HG02884 (cell line): ENCODE results near the gene DDX51.

Experiments used
- ATAC-seq: cut with Tn5 transposase; IDR thresholded peaks from one replicate; pipeline ENCODE4 v1.9.1; 2021; ENCODE audit warnings: mild to moderate bottlenecking, moderate library complexity; ENCODE audit not compliant: unreplicated experiment

The DDX51 gene

DNA sequence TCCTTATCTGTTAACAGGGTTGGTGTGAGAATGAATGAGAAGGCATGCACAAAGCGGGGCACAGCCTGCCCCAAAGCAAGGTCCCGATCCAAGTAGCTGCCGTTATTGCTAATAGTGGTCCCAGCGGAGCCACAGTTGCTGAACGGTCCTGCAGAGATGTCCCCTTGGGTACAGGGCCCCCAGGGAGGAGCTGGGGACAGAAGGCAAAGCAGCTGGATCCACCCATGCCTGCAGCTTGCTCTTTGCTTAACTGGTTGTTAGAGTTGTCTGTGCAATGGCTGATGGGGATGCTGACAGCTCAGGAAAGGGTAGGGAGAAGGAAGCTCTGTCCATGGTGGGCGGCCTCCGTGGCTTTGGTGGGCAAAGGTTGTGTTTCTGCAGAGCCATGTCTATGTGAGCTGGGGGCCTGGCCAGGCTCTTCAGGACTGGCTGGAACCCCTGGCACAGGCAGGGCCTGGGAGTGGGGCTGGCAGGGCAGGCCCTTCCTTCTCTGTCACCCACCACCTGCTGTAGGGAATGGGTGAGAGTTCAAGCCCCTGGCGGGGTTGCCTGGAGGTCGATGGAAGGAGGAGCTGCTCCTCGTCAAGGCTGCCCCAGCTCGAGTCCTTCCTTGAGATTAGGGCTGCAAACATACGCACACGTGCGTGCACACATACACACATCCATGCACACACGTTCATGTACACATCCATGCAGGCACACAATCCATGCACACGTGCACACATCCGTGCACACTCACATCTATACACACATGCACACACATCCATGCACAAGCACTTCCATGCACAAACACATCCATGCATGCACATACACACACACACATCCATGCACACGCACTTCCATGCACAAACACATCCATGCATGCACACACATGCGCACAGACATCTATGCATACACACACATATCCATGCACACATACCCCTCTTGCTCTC, 35.6 kb upstream of the DDX51 start:
- no peak for ATAC-seq

DNA sequence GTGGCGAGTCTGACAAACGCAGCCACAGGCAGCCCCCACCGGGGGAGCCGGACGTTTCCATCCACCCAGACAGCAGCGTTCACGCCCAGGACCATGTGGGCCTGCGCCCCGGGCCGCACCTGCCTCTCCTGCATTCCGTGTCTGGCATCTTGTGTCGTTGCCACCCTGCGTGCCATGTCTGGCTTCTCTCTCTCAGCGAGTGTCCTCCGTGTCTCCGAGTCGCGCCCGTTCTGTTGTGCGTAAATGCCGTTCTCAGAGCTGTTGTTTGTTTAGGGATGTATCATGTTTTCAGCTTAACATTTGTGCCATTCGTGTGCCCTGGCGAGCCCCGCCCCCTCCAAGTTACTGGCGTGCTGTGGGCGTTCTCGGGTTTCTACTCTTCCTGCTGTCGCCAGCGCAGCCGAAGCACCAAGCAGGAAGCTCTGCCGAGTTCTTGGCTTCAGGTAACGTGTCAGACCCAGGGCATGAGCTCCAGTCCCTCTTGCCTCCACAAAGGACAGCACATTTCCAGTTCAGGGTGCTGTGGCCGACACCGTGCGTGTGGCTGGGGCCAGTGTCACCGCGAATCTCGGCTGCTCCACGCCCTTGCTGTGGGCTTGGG, 34.8 kb upstream of the DDX51 start:
- no peak for ATAC-seq

GRCh38 chr12:132178316-132178715, 34.2 kb upstream of the DDX51 start:
- ATAC-seq, result no peak

DNA sequence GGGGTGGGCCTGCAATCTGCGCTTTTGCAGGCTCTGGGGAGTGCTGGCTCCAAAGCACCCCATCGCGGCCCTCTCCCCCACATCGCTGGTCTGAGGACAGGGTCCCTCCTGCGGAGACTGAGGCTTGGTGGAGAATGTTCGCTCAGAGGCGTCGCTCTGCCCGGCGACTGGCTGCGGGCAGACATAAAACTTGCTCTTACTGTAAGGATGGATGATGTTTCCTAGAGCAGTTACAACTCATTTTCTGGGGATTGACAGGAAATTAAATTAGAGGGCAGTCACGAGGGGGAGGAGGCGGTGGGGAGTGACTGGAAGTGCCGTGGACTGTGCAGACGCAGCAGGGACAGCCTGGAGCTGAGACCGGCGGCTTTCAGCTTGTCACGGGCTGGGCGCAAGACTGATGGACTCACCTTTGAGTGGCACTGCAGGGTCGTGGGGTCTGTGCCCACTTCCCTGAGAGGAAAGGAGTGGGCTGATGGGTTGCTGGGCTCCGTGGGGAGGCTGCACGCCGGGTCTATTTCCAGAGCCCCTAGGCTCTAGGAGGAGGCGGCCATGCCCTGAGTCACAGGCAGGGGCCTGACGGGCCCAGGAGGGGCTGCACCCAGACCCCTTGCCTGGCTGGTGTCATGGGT, 32.9 kb upstream of the DDX51 start:
- ATAC-seq, result no peak

DNA sequence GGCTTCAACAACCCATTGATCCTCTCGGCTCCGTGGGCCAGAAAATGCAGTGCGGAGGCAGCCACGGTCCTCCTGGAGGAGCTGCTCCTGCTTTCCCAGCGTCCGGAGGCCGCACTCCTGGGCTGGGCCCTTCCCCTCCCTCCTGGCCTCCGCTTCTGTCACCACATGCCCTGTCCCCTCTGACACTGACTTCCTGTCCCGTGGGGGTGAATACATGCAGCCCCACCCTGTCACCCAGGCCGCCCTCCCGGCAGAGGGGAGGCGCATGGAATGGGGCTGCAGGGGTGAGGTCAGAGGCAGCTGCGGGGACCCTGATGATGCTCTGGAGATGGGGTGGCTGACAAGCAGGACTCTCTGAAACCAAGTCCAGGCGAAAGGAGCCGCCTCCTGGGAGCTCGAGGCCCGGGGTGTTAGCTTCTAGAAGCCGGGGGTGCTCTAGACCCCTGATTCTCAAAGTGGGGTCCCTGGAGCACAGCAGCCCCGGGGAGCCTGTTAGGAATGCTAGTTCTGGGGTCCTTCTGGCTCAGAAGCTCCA, 32.3 kb upstream of the DDX51 start:
- ATAC-seq, result no peak

DNA sequence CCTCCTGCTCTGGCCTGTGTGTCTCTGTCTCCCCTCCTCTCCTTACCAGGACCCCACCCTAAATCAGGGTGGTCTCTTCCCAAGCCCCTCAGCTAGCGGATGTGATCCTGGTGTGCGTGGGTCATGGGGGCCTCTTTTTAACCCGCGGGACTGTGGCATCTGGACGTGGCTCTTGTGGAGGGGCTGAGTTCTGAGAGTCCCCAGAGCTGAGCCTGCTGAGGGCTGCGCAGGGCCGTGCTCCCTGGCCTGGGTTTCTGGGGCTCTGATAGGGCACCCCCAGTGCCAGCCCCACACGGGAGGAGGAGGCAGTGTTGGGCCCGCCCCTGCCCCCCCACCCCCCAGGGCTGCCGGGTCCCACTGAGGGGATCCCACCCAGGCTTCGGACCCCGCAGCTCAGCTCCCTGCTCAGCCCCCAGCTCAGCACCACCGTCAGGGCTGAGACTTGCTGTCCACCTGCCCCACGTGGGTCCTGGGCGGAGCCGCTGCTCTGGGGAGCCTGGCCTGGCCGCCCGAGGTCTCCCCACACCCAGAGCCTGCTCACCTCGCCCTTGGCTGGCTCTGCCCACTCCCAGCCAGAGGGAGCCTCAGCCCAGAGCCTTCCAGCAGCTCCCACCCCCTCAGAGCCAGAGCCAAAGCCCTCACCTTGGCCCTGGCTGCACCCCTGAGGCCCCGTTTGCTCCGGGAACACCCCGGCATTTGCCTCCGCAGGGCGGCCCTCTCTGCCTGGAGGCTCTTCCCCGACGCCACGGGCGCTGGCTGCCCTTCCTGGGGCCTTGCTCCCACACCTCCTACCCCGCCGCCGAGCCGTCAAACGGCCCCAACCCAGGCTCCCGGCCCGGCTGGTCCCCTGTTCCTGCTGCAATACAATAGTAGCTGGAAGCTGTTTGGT, 31.6 kb upstream of the DDX51 start:
- no peak for ATAC-seq

DNA sequence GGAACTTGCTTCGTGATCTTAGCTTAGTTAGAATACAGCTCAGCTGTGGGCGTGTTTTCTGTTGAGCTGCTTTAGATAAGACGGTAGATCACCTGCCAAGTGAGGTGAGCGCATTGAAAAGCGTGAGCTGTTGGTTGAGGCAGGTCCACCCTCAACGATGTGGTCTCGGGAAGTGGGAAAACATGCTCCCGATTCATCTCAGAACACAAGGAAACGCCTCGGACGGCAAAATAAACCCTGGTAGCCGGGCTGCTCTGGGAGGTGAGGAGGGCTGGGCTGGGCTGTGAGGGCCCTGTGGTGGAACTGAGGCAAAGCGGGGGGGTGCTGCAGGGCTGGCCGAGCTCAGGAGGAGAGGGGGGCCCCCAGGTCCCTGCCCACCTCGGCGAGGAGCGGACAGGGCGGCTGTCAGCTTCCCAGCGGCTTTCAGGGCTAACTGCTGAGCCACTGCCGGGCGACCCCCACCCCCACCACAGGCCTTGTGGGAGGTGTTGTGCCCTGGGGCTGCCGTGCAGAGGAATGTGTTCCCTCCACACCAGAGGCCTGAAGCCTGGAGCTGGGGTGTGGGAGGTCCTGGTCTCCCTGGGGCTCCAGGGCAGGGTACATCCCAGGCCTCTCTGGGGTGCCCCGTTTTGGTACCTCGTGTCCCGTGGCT, 30.8 kb upstream of the DDX51 start:
- no peak for ATAC-seq

DNA sequence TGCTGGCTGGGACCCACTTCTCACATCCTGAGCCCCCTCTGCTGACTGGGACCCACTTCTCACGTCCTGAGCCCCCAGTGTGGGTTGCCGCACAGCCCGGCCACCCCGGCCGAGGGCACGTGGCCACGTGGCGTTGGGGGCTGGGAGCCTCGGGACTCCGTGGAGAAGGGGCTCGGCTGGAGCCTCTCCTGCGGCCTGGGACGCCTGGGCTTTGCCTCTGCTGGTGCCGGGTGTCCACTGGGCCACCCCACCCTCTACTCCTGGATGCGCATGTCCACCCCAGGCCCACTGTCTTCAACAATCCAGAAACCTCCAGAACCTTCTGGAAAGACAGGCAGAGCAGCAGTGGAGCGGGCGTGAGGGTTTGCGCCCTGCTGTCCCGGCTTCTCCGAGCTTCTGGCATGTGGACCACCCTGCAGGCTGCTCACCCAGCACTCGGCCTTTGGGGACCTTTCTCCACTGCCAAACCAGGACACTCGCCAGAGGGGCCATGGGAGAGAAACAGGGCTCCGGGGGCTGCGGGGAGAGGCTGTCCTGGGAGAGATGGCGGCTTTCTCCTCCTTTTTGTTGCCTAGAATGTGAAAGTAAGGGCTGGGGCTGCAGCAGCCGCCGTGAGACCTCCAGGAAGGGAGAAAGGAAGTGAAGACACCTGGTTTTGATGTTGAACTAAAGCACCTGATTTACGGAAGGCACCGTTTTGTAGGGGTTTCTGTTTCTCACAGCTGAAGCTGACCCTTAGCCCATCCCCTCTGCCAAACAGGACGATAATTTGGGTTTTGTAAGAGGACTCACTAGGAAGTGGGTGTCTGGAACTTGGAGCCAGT, 30.1 kb upstream of the DDX51 start:
- ATAC-seq, result no peak

- ATAC-seq, result no peak
These were observed 29.3 kb upstream of the DDX51 start for GRCh38 chr12:132173135-132174014.

DNA sequence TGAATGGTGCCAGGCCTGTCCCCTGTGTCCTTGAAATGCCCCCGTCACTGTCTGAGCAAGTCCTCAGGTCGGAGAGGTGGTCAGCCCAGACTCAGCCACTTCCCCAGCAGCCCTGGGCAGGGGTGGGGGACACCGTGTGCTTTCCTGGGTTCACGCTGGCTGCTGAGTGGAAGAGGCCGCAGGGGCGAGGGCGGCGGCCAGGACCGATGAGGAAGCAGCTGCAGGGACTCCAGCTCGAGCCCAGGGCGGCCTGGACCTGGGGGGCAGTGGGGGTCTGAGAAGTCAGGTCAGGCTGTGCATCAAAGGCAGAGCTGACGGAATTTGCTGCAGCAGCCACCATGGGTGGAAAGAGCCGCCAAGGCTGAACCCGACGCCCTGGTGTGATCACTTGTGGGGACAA, 28.5 kb upstream of the DDX51 start:
- no peak for ATAC-seq

DNA sequence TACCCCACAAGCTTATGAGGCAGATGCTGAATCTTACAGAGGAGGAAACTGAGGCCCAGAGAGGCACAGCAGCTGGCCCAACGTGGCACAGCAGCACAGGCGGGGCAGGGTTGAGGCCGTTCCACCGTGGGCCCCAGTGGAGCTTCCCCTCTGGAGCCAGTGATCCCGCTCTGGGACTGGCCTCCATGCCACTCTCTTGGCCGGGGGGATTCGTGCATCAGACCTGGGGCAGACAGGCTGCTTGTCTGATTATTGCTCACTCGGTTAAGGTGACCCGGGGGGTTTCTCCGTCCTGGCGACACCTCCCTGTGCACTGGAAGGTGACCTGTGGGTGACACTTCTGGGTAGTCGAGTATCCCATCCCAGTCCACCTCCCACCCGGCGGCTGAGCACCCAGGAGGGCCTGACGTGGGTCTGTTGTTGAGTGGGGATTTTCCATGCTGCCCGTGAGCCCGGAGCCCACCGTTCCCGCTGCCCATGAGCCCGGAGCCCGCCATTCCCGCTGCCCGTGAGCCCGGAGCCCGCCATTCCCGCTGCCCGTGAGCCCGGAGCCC, 27.9 kb upstream of the DDX51 start:
- no peak for ATAC-seq

DNA sequence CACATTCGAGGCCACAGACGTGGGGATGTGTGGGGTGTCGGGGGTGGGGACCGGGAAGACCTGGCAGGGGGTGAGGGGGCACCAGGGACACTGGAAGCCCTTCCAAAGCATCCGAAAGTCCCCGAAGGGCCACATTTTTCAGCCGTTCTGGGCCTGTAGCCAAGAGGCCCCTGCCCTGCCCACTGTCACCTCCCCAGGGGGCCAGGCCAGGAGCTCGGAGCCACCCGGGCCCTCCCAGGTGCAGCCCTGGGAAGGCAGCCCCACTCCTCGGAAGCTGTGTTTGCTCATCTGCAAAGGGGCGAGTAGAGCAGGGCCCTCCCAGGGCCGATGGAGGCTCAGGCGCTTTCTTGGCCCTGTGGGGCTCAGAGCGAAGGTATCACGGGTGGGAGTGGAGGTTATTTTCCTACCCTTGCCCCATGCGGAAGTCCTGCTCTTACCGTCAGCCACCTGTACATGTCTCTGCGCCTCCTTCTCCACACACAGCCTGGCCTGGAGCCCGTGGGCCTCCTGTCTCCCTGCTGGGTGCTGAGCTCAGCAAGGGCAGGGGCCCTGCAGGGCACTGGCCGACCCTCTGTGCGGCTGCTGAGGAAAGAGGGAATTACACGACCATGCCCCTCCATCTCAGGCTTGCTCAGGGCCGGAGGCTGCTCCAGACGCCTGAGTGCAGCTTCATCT, 27.3 kb upstream of the DDX51 start:
- no peak for ATAC-seq

DNA sequence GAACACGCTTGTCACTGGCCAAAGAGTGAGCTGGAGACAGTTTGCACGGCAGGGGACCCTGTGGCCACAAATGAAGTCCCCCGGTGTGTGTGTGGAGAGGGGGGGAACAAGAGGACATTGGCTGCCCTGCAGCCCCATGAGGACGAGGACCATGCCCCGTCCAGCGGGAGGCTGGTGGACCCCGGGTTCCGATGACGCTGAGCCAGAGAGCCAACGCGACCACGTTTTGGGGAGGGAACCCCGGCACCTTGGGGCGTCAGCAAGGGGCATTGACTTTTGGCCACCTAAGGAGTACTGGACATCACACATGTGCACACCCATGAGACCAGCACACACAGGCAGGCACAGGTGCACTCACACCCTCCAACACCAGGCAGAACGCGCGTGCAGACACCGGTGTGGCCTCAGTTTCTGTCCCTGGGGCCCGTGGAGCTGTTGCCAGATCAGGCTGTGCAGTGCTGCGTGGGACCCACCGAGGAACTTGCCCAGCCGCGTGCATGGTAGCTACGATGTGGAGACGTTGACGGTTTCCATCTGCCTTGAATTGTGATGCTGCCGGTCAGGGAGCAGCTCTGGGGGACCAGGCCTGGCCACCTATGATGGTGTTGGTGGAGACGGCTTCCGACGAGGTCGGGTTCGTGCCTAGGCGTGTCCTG, 26.6 kb upstream of the DDX51 start:
- ATAC-seq, result no peak

DNA sequence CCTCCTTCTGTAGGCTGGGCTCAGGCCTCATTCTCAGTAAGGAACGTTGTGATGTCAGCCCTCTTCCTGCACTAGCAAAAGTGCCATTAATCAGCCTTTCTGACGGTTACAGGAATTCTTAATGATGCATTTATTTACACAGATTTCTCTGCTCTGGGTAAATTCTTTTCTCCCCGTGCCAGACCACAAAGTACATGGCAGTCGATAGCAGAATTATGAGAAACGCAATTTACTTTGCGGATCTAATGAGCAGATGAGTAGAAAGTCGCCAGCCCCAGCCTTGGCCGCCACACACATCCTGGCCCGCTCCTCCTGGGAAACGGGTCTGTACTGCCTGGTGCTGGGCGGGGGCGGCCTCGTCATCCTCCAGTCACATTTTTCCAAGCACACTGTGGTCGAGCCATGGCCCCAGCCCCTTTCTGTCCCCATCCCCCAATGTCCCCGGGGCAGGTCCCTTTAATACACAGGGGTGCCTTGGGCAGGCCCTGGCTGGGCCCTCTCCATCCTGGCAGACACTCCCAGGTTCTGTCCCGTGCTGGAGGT, 26.0 kb upstream of the DDX51 start:
- no peak for ATAC-seq

- no peak for ATAC-seq
These were observed 25.3 kb upstream of the DDX51 start for GRCh38 chr12:132169376-132169775.

DNA sequence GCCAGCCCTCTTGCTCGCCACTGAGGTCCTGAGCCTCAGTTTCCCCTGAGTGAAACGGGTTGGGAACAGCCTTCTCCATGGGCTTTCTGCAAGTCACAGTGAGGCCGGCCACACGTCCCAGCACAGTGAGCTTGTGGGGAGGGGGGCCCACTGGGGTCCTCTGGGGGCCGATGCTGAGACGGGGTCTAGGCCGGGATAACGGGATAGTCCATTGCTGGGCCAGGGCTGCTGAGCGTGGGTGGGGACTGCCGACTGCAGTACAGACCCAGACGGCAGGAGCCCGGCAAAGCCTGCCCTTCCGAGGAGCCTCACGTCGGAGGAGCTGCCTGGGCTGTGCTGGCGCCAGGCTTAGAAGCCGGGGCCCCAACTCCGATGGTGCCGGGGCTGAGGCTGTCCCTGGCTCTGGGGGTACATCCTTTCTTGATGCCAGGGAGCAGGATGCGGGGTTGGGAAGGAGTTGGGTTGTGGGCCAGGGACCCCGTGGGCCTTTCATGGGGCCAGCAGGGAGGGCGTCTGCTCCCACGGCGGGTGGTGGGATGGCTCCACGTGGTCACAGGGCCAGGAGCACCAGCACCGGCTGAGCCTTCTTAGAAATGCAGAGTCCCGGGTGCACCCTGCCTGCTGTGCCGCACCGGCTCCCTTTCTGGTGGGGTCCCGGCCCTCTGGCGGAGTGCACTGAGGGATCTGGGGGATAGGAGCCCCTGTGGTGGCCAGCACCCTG, 24.4 kb upstream of the DDX51 start:
- no peak for ATAC-seq
